ENCODE measurements around the gene STX11.
"Not testable (repeated sequence)": the region's sequence is repeated elsewhere in the genome, so short reads cannot be mapped to it uniquely, and the experiment has no call there.

Gene STX11

GRCh38 chr6:144149894-144150709, at the start of gene STX11:
STX11 (plus strand) TSS chr6:144150517; CDS start chr6:144186628, 36,111 bp downstream.
- DNase-seq: peak; percentile 69

- no peak for DNase-seq
These were observed 47.2 kb upstream of the STX11 start for GRCh38 chr6:144103026-144103563.

GRCh38 chr6:144104488-144104887, 45.8 kb upstream of the STX11 start:
- DNase-seq: no peak

GRCh38 chr6:144104898-144105487, 45.3 kb upstream of the STX11 start:
- DNase-seq: peak; percentile 83

GRCh38 chr6:144106206-144106605, 44.1 kb upstream of the STX11 start:
- no peak for DNase-seq

- no peak for DNase-seq
These were observed 40.1 kb upstream of the STX11 start for GRCh38 chr6:144110210-144110609.

GRCh38 chr6:144113366-144113765, 37.0 kb upstream of the STX11 start:
- no peak for DNase-seq

- DNase-seq: no peak
These were observed 35.1 kb upstream of the STX11 start for GRCh38 chr6:144115219-144115618.

GRCh38 chr6:144119376-144119775, 30.9 kb upstream of the STX11 start:
- DNase-seq: no peak

- no peak for DNase-seq
These were observed 27.5 kb upstream of the STX11 start for GRCh38 chr6:144122861-144123260.

GRCh38 chr6:144123421-144123820, 26.9 kb upstream of the STX11 start:
- DNase-seq: no peak

- DNase-seq: peak; percentile 70
These were observed 26.5 kb upstream of the STX11 start for GRCh38 chr6:144123836-144124235.

GRCh38 chr6:144127097-144127496, 23.2 kb upstream of the STX11 start:
- no peak for DNase-seq

- no peak for DNase-seq
These were observed 20.8 kb upstream of the STX11 start for GRCh38 chr6:144129469-144129868.

- DNase-seq: no peak
These were observed 19.0 kb upstream of the STX11 start for GRCh38 chr6:144131248-144131709.

GRCh38 chr6:144132167-144132690, 18.1 kb upstream of the STX11 start:
- DNase-seq: not testable (repeated sequence)

- no peak for DNase-seq
These were observed 17.0 kb upstream of the STX11 start for GRCh38 chr6:144133225-144133821.

- no peak for DNase-seq
These were observed 16.1 kb upstream of the STX11 start for GRCh38 chr6:144134176-144134575.

- DNase-seq: no peak
These were observed 15.6 kb upstream of the STX11 start for GRCh38 chr6:144134737-144135136.

GRCh38 chr6:144138542-144138941, 11.8 kb upstream of the STX11 start:
- DNase-seq: no peak

- no peak for DNase-seq
These were observed 10.5 kb upstream of the STX11 start for GRCh38 chr6:144139817-144140216.

GRCh38 chr6:144140867-144141266, 9.4 kb upstream of the STX11 start:
- DNase-seq: no peak

GRCh38 chr6:144141470-144141869, 8.8 kb upstream of the STX11 start:
- no peak for DNase-seq

Data from hematopoietic multipotent progenitor cell treated with erythropoietin and hydrocortisone succinate and interleukin-3 and kit ligand, for 8 days (in vitro differentiated cells).